NCI-H226 (cell line): ENCODE data around the gene BRD3OS.

Experiments used
- DNase-seq: peaks from one replicate; pipeline ENCODE4 v3.0.0-alpha.2; 2015

BRD3OS gene

DNA sequence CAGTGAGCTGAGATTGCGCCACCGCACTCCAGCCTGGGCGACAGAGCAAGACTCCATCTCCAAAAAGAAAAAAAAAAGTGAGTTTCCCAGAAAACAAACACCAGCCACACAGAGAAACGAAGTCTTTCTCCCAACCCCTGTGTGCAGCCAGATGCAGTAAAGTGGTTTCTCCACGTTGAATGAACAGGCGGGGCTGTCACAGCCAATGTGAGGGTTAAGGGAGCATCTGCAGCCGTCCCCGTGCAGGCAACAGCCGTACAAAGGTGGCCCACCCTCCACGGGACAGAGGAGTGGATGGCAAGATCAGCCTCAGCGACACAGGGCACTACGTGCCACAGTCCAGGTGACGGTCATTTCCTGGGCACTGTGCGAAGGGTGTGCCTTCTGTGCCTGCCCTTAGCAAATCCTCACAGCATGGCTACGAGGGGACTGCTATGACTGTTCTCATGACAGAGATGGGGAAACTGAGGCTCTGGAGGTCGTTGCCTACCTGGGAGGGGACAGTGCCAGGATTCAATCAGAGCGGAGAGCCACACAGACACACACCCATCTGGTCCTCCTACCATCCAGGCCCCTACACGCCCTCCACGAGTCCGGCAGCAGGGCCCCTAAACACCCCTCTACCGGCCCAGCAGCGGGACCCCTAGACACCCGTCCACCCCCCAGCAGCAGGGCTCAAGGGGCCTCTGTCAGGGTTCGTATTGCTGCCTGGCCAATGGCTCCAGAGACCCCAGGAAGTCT, 35.5 kb upstream of the BRD3OS start:
- DNase-seq = no peak

DNA sequence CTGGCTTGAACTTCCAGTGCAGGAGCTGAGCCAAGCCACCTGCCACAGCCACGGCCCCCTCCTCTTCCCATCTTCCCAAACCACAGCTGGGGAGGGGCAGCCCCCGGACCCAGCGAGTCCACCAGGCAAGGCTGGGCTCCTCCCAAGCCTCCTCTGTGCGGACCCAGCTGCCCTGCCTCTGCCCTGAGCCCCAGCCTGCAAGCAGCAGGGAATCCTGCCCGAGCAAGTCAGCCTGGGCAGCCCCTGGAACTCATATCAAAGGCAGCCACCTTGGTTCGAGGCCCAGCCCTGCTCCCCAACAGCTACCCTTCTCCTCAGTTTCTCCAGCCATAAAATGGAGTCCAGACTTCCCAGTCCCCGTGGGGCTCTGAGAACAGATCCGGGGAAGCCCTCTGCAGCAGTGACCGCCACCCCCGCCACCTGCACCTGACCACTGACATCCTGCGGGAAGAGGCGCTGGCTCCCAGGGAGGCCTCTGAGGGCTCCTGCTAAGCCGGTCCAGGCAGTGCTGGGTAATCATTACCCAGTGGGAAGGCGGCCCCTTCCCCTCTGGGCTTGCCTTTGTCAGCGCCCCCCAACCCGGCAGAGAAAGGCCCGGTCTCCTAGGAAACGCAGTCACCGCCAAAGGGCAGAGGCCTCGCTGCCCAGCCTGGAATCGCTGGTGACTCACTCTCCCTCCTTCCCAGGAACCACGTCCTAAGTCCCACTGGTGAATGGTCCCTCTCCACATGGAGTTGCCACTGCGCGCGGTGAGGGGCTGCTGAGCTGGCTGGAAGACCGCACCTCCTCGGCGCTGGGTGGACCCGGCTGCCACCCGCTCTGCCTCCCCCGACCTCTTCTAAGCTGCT, 34.7 kb upstream of the BRD3OS start:
- DNase-seq = peak; percentile 62

DNA sequence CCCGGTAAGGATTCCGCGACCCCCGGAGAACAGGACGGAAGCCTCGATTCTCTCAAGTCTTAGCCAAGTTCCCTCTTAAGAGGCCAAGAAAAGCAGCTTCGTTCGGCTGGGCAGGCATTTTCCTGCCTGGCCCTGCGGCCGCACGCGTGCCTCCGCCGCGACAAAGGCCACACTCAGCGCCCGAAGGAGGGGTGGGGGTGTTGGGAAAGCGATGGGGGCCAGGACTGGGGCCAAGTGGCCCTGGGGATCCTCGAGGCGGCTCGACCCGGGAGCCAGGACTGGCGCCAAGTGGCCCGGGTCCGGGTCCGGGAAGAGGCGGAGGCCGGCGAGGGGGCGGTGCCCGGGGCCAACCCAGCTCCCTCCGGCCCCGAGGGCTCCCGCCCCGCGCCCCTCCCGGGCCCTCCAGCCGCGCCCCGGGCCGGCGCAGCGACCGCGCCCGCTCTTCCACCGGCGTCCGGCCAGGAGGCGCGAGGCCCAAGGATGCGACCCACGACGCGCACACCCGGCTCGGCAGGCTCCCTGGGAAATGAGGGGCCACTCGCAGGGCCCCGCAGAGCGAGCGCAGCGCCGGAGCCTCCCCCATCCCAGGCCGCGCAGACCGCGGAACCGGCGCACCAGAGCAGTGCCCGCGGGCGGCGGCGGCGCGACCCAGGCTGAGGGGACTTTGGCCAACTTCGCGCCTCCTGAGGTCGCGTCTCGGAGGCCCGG, 33.9 kb upstream of the BRD3OS start:
- no peak for DNase-seq

DNA sequence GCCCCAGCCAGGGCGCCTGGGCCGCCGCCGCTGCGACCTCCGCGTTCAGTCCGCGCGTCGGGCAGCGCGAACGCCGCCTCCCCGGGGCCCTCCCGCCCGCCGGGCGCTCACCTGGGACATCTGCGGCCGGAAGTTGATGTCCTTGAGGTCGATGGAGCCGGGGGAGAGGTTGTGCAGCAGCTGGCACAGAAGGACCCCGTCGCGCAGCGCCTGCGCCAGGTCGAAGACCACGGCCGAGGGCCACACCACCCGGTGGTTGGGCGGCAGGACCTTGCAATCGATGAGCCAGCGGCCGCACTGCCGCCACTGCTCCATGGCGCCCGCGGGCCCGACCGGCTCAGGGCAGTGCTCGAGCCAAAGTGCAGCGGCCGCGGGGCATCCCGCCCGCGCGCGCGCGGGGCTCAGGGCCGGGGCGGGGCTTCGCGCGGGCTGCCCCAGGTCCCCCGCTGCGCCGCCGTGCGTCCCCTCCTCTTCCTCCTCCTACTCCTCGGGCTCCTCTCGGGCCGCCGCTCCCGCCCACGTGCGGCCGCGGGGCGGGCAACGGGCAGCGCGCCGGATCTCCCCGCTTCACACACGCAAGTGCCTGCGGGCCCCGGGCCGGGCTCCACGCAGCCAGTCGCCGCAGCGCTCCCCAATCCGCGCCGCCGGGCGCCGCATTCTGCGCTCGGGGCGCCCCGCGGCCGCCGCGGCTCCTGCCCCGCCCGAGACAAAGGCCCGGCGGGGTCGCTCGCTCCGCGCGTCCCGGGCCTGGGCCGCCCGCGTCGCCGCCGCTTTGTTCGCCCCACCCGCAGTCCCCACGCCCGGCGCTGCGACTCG, 33.1 kb upstream of the BRD3OS start, which contains the start of gene VAV2:
VAV2 (minus strand) TSS at position 361 of the 816 bp plus-strand sequence; CDS start at position 315, 46 bp downstream.
- DNase-seq = peak; percentile 66

DNA sequence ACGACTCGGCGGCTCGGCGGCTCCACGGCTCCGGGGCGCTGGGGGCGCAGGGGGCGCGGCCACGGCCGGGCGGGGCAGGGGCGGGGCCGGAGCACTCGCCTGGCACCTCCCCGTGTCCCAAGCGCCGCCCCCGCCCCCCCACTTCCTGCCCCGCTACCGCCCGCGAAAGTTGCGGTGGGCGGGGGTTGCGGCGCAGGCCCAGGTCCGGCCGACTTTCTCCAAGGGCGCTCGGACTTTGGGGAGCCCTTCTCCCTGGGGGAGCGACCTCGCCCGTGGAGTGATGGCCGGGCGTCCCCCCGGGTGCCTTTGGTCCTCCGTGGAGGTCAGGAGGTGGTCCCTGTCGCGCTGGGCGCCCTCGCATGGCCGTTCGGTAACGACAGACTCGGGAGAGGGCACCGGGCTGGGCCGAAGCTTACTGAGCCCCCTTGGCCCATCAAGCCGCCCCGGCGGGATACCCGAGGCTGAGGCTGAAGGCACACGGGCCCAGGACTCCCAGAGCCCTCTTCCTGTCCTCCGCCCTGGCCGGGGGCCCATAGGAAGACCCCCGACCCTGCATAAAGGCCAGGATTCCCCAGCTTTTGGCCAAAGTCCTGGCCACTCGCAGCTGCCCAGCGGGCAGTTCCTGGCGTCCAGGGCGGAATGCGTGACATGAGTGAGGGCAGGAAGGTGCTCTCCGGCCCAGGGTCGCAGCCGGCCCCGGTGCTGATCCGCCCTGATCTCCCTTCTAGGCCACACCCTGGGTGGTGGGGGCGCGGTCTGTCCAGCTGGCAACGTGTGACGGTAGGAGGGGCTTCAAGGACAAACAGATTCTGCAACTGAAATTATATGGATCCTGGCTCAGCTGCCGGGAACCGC, 32.3 kb upstream of the BRD3OS start:
- peak; percentile 76 for DNase-seq

DNA sequence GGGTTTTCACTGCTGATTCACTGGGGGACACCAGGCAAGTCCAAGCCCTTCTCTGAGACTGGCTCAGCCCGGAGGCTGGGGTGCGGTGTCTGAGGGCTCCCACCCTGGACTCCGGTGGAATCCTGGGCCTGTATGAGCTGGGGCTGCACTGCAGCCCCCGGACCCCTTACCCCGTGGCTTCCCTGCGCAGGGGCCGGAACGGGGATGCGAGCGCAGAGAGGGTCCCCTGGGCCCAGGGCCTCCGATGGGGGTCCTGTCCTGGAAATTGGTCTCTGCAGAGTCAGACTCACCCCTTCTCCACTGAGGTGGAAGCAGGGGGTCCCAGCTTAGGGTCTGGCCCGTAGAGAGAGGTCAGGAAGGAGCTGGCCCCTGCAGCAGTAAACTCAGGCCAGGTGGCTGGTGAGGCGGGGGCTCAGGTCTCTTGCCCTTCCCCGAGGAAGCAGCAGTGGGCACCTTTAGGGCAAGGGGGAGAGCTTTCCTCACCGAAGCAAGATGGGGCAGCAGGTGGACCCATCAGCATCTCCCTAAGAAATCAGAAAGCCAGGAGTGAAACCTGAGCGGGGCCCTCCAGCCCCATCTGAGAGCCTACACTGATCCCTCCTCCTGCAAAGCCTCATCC, 31.5 kb upstream of the BRD3OS start:
- no peak for DNase-seq

DNA sequence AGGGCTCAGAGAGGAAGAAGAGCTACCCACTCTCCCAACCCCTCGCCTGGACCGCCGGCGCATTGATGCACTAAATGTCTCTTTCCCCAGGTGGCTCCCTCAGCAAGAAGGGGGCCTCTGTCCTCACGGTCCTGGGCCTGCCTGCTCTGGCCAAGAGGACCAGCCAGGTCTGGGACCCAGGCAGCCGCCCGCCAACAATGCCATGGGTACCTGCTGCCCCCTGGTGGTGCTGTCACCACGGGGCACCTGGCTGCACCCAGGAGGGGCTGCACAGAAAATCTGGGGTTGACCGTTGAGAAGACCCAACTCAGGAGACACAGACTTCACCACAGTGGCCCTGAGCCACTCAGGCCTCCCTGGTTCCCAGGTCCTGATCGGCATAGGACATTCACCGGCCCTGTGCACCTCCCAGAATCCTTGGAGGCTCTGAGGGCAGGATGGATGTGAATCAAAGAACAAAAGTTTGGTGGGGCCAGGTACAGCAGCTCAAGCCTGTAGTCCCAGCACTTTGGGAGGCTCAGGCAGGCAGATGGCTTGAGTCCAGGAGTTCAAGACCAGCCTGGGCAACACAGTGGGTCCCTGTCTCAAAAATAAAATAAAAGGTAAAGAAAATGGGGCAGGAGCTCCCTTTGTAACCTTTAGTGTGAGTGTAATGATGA, 30.8 kb upstream of the BRD3OS start:
- DNase-seq = peak; percentile 43

DNA sequence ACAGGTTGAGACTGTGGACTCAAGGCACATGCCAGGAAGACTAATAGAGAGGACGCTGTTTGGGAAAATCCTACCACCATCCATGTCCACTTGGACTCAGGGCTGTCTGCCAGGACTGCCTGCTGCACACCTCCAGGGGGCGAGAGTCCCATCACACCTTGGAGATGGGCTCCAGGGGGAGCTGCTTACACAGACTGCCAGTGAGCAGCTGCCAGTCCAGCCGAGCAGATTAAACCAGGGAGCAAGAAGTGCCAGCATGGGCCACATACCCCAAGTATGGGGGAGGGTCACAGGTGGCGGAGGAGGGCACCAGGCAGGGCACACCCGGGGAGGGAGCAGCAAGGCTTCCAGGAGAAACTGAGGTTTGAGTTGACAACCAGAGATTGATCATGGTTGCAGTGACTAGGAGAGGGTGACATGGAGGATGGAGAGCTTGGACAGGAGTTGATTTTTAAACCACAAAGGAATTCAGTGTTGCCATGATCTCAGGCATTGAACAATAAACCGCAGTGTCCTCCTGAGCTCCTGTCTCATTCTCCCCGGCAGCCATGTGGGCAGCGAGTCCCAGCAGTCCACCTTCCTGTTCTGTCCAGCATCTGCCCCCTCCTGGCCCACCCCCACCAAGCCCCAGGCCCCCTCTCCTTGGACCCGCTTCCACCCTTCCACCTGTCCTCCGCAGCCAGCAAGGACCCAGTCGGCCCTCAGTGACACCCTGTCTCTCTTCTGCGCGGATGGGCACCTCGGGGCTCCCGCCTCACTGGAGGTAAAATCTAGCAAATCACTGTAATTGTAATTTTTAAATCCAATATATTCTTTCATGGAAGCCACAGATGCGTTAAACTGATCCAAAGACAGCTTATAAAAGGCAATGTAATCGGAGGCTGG, 30.0 kb upstream of the BRD3OS start:
- peak; percentile 29 for DNase-seq

DNA sequence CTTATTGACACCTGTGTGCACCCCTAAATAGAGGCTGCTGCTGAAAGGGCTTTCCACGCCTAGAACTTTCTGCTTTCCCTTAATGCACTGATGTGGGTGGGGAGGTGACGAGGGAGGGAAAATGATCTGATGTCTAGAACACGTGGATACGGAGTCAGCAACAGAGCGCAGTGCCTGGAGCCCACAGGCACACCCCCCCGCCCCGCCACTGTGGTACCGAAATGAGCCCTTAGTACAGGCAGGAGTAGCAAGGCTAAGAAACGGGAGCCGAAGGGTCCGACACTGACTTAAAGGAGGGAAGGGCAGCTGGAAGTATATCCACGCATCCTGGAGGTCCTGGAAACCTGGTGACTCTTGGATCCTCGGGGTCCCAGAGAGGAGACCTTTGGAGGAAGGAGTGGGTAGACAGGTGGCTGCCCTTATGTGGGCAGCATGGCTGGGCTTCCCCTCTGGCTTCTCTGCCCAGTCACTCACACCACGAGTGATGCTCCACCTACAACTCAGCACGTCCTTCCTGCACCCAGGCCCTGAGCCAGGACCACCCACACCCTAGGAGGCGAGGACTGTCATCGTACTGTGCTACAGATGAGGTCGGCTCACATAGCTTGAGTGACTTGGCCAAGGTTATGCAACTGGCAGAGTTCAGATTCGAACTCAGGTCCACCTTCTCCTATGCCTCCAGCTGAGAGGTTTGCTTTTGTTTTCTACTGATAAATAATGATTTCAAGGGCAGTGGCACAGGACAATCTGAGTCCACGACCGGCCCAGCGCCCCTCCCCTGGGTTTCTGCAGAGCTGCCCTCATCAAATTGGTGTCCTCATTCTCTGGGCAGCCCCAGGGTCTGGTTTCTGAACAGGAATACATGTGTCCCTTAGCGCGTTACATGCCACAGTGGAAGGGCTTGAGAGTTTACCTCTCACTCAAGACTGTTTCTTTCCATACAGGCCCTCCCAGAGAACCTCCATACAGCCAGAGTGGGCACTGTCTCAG, 28.5 kb upstream of the BRD3OS start:
- no peak for DNase-seq

DNA sequence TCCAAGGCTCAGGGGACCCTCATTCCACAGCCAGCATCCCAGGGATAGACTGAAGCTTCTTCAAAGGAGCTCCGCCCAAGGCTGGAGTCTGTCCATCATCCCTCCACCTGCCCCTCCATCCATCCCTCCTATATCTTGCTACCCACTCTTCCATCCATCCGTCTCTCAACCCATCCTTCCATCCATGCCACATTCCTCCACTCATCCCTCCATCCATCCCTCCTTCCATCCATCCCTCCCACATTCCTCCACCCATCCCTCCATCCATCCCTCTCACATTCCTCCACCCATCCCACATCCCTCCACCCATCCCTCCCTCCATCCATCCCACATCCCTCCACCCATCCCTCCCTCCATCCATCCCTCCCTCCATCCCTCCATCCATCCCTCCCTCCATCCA, 27.7 kb upstream of the BRD3OS start:
- DNase-seq = no peak

DNA sequence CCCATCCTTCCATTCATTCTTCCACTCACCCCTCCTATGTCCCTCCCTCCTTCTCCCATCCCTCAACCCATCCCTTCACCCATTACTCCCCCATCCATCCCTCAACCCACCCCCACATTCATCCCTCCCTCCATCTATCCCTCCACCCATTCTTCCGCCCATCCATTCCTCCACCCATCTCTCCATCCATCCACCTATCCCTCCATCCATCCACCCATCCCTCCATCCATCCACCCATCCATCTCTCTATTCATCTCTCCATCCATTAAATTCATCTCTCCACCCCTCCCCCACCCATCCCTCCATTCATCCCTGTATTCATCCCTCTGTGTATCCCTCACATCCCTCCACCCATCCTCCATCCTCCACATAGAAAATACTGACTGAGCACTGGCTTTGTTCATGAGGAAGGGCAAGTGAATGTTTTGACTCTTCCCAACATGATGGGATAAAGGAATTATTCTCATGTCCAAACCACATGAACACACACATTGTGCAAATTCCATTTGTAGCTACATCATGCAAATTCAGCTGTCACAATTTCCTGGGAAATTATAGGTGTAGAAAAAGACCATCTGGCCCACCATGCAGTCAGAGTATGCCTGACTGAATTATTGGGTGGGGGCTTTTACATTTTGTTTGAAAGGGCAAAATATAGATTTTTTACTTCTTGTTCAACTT, 26.2 kb upstream of the BRD3OS start:
- DNase-seq = peak; percentile 7

DNA sequence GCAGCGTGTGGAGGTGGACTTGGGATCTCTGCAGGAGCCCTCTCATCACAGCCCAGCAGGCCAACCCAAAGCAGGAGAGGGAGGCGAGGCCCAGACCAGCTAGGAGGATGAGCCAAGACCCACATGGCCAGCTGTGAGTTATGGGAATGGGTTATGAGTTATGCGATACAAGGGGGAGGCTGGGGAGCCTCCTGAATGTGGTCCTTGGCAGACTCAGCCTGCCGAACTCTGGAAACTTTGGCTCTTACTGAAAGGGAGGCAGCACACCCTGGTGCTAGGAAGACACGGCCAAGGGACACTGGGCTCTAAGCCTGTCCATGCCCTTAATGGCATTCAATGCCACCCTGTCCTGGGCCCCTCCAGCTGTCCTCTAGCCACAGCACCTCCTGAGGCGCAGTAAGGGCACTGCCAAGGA, 25.4 kb upstream of the BRD3OS start:
- no peak for DNase-seq

DNA sequence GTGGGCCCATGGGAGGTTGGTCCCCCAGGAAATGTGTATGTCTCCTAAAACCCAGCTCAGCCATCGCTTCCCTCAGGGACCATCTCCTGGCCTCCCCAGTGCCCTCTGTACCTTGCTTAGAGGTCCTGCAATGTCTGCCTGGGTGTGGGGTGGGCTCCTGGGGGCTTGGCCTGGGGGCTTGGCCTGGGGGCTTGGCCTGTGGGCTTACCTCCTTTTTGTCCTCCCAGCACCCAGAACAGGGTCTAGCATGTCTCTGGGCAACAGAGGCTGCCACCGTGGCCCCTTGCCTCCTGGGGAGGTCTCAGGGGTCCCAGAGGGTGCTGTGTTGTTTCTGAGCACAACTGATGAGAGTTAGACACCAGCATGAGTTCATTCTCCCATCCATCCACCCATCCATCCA, 22.5 kb upstream of the BRD3OS start:
- DNase-seq = no peak

DNA sequence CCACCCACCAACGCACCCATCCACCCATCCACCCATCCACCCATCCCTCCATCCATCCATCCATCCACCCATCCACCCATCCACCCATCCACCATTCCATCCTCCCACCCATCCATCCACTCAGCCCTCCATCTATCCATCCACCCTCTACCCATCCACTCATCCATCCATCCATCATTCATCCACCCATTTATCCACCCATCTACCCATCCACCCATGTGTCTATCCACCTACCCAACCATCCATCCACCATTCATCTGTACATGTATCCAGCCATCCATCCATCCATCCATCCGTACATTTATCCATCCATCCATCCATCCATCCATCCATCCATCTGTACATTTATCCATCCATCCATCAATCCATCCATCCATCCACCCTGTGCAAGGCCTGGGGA, 22.0 kb upstream of the BRD3OS start:
- no peak for DNase-seq

DNA sequence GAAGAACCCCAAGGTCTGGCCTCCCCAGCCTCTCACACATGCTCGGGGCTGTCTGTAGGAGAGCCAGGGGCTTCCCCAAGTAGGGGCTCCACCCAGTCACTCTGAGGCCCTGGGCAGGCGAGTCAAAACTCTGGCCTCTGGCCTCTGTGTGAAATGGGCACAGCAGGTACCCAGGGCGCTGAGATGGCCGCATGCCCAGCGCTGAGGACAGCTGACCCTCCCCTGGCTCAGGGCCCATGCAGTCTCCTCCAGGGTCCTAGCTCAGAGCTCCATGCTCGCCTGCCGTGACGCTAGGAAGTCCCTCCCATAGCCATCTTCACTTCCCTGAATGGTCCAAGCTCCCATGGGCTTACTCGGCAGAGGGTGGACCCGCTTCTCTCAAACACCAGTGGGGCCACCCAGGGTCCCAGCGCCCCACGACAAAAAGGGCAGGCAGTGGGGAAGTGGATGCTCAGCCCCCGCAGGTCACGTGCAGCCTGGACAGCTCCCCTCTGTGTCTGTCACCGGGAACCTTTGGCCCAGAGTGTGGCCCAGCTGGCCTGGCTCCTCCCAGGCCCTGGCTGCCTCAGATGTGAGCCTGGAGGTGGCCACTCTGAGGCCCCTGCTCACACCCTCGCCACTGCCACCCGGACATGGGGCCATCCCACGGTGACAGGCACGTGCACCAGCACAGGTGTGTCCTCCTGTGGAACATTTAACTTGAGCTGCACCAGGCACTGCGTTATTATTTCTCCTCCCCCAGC, 21.0 kb upstream of the BRD3OS start:
- DNase-seq = no peak

DNA sequence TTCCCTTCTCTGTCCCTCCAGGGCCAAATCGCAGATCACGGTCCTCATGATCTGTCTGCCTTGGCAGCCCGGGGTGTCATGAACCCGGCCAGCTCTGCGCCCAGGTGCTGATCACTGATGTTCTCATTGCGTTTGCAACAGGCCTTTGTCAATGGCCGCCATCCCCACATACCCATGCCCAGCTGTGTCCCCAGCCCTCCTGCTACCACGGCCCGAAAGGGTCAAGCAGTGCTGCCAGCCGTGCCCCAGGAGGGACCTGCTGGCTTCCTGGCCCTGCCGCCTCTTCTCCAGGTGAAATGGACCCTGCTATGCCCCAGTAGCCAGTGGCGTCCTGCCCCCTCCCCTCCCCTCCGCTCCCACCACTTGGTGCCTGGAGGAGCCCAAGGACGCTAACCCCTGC, 20.4 kb upstream of the BRD3OS start:
- DNase-seq = no peak

DNA sequence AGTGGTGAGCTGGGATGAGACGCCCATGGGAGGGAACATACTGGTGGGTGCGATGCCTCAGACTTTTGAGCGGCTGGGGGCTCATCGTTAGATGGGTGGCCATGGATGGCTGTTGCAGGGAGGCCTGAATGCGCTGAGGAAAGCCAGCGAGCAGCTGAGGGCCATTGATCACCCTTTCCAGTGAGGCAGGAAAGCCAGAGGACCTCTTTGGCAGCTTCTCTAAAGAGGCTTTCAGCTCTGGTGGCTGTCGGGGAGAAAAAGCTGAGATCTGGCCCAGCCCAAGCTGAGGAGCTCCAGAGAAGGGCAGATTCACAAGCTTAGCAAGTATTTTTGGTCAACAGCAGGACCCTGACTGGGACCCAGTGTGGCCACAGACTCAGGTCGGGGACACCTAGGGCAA, 19.9 kb upstream of the BRD3OS start:
- no peak for DNase-seq
